Ectodermal cell (in vitro differentiated cells): ENCODE results near the gene SCN5A. TPM values are rescaled to one million over a fixed set of nuclear protein-coding genes. Genes with fewer than 3 reads are reported as not detected.

ENCODE experiments used
- H3K27ac ChIP-seq: 2 replicates; pipeline ENCODE4 v1.7.0; 2013; ENCODE audit warnings: mild to moderate bottlenecking, low read depth, low read length; ENCODE audit not compliant: insufficient read depth, poor library complexity, severe bottlenecking
- H3K27me3 ChIP-seq: 2 replicates; pipeline ENCODE4 v1.7.0; 2013; ENCODE audit warnings: mild to moderate bottlenecking, low read length; ENCODE audit not compliant: insufficient read depth, control insufficient read depth, poor library complexity, severe bottlenecking
- H3K36me3 ChIP-seq: one replicate; pipeline ENCODE4 v1.7.0; 2013; ENCODE audit warnings: low read length; ENCODE audit not compliant: control insufficient read depth, insufficient read depth
- H3K4me1 ChIP-seq: one replicate; pipeline ENCODE4 v1.7.0; 2013; ENCODE audit warnings: low read length; ENCODE audit not compliant: control insufficient read depth, insufficient read depth
- H3K4me3 ChIP-seq: 2 replicates; pipeline ENCODE4 v1.7.0; 2013; ENCODE audit warnings: low read depth, low read length, control low read depth; ENCODE audit not compliant: insufficient read depth
- H3K9me3 ChIP-seq: 2 replicates; pipeline ENCODE4 v1.7.0; 2013; ENCODE audit warnings: mild to moderate bottlenecking, low read length, moderate library complexity; ENCODE audit not compliant: control insufficient read depth
- WGBS, 2 experiments: methylation state at CpG; one replicate each; pipeline ENCODE4 v1.1.7; 2013; ENCODE audit warnings: missing lambda C conversion rate in 2 of 2; 5-methylcytosine and 5-hydroxymethylcytosine counted together
- polyA plus RNA-seq, 4 experiments: library from polyadenylated mRNA; stranded (reverse); fragments of 50-300 nt; gene quantifications; one replicate each; pipeline ENCODE4 v1.2.3, GENCODE V29; 2013

The SCN5A gene
- 1.8 TPM for polyA plus RNA-seq (2013, experiment 1 of 4)
- 2.4 TPM for polyA plus RNA-seq (2013, experiment 2 of 4)
- 1.5 TPM for polyA plus RNA-seq (2013, experiment 3 of 4)
- polyA plus RNA-seq (2013, experiment 4 of 4) = 1.7 TPM

DNA sequence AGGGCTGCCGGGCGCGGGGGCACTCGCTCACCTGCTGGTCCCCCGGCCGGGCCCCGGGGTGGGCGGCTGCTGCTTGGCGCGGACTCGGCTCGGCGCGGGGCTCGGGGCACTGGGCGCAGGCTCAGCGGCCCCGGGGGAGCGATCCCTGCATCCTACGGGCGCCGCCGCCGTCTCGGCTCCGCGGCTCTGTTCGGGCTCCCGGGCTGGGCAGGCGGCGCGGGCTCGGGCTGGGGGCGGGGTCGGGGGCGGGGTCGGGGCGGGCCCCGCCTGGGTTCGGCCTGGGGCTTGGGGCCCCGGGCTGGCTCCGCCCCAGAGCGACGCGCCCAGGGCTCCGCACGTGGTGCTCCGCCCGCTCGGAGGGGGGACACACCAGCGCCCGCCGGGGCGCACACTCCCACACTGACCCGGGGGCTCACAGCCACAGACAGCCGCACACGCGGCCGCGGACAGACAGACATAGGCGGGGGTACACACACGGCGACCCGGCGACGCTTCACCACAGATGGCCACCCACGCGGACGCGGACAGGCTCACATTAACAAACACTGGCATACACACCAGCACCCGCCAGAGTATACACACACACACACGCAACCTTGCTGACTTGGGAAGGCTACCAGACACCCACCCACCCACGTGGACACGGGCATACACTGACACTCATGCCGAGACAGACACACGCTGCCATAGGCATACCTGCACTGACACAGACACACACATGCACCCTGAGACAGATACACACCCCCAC, at the start of gene SCN5A:
TSS of gene SCN5A (minus strand) at position 188 of the 748 bp plus-strand sequence. CDS start 16,380 bp downstream, outside the sequence.
- peaks cover 94% of the 10 kb centered on the region for H3K27me3 ChIP-seq
- peak within 1 kb of the TSS; percentile 41 for H3K4me3 ChIP-seq
- no peaks in the 10 kb centered on the region for H3K4me1 ChIP-seq
- no peaks in the 10 kb centered on the region for H3K36me3 ChIP-seq
- 3 to 4% methylated on average over 76 of the region's 76 CpGs for WGBS, 2 experiments
- no peak within 1 kb of the TSS for H3K27ac ChIP-seq
- H3K9me3 ChIP-seq = no peaks in the 10 kb centered on the region

DNA sequence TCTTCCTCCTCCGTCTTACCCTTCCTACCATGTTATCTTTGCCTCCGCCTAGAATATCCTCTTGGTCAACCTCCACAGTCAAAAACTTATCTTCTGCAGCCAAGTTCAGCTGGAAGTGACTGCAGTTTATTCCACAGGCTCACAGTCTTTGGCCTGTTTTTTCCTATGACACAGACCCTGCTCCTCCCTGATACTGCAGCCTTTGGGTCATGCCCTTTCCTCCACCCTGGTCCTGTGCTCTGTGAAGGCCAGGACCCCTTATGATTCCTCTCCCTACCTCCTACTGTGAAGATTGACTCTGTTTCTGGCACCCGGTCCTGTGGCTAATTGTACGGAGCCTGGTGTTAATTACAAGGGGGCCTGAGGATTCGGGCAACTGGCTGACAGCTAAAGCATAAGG, 49.3 kb upstream of the SCN5A start:
- Histone ChIP-seq H3K27ac (no peak overlapping the region), H3K4me3 (no peak overlapping the region), H3K9me3 (no peaks in the 10 kb centered on the region), H3K27me3 (no peaks in the 10 kb centered on the region), H3K36me3 (no peaks in the 10 kb centered on the region), H3K4me1 (no peaks in the 10 kb centered on the region)
- 90 to 93% methylated on average over 5 of the region's 5 CpGs for WGBS, 2 experiments

DNA sequence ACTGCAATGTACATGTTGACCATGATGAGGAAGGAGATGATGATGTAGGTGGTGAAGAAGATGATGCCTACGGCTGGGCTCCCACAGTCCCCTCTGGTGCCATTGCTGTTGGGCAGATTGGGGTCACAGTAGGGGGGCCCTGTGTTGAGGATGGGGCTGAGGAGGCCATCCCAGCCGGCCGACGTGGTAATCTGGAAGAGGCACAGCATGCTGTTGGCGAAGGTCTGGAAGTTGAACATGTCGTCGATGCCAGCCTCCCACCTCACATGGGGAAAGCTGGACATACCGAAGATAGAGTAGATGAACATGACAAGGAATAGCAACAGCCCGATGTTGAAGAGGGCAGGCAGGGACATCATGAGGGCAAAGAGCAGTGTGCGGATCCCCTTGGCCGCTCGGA, 48.6 kb upstream of the SCN5A start:
- Histone ChIP-seq H3K9me3 (no peaks in the 10 kb centered on the region), H3K4me1 (no peaks in the 10 kb centered on the region), H3K27me3 (no peaks in the 10 kb centered on the region), H3K4me3 (no peak overlapping the region), H3K36me3 (no peaks in the 10 kb centered on the region), H3K27ac (no peak overlapping the region)
- WGBS, 2 experiments = 94 to 95% methylated on average over 12 of the region's 12 CpGs

DNA sequence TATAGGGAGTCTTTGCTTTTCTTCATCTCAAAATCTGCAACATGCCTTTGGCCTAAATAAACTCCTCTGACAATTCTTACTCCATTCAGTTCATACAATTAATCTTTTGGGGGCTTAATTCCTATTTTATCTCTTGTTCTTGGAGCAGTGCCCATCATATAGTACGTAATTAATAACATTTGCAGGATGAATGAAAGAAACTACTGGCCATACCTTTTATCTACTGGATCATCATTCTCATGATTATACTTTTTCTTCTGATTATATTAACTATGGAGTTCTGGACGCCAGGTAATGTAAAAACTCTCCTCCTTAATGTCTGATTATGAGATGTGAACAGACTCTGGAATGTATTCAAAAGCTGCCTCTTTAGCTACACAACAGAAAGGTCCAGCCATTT, 46.5 kb upstream of the SCN5A start:
- H3K9me3 ChIP-seq = no peaks in the 10 kb centered on the region
- H3K27ac ChIP-seq = no peak overlapping the region
- no peaks in the 10 kb centered on the region for H3K4me1 ChIP-seq
- no peak overlapping the region for H3K4me3 ChIP-seq
- no peaks in the 10 kb centered on the region for H3K36me3 ChIP-seq
- no peaks in the 10 kb centered on the region for H3K27me3 ChIP-seq
- WGBS, 2 experiments = 96 to 100% methylated on average over 1 to 2 of the region's 2 CpGs

DNA sequence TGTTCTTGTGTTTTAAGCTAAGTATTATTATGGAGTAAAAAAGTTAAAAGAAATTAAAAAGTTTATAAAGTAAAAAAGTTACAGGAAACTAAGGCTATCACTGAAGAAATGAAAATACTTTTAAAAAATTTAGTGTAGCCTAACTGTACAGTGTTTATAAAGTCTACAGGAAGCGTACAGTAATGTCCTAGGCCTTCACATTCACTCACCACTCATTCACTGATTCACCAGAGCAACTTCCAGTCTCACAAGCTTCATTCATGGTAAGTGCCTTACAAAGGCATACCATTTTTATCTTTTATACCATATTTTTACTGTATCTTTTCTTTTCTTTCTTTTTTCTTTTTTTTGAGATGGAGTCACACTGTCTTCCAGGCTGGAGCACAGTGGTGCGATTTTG, 40.7 kb upstream of the SCN5A start:
- H3K4me3 ChIP-seq = no peak overlapping the region
- WGBS, 2 experiments = 92 to 100% methylated on average over 2 of the region's 2 CpGs

DNA sequence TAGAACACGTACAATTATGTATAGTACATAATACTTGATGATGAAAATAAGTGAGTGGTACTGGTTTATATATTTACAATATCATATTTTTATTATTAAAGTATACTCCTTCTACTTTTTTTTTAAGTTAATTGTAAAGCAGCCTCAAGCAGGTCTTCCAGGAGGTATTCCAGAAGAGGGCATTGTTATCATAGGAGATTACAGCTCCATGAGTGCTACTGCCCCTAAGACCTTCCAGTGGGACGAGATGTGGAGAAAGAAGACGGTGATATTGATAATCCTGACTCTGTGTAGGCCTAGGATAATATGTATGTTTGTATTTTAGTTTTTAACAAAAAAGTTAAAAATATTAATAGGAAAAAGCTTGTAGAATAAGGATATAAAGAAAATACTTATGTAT, 40.3 kb upstream of the SCN5A start:
- H3K4me3 ChIP-seq = no peak overlapping the region
- WGBS, 2 experiments = 95 to 96% methylated on average over 2 of the region's 3 CpGs
- no peaks in the 10 kb centered on the region for H3K4me1 ChIP-seq
- no peaks in the 10 kb centered on the region for H3K27me3 ChIP-seq
- H3K27ac ChIP-seq = no peak overlapping the region
- no peaks in the 10 kb centered on the region for H3K36me3 ChIP-seq
- no peaks in the 10 kb centered on the region for H3K9me3 ChIP-seq

More for the DNA sequence above, 40.7 kb upstream of the SCN5A start:
- Histone ChIP-seq H3K27ac (no peak overlapping the region), H3K36me3 (no peaks in the 10 kb centered on the region), H3K4me1 (no peaks in the 10 kb centered on the region), H3K9me3 (no peaks in the 10 kb centered on the region), H3K27me3 (no peaks in the 10 kb centered on the region)

DNA sequence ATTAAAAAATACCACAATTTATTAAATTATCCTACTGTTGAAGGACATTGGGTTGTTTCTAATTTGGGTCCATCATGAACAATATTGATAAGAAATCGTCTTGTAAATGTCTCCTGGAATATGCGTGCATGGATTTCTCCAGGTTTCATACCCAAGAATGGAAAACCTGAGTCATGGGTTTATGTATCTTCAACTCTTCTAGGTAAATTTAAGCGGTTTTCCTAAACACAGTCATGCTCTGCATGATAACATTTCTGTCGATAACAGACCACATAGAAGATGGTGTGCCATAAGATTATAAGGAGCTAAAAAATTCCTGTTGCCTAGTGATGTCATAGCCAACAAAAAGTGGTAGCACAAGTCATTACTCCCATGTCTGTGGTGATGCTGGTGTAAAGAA, 39.9 kb upstream of the SCN5A start:
- Histone ChIP-seq H3K4me1 (no peaks in the 10 kb centered on the region), H3K36me3 (no peaks in the 10 kb centered on the region), H3K27ac (no peak overlapping the region), H3K9me3 (no peaks in the 10 kb centered on the region), H3K27me3 (no peaks in the 10 kb centered on the region), H3K4me3 (no peak overlapping the region)
- 93 to 94% methylated on average over 4 of the region's 4 CpGs for WGBS, 2 experiments

DNA sequence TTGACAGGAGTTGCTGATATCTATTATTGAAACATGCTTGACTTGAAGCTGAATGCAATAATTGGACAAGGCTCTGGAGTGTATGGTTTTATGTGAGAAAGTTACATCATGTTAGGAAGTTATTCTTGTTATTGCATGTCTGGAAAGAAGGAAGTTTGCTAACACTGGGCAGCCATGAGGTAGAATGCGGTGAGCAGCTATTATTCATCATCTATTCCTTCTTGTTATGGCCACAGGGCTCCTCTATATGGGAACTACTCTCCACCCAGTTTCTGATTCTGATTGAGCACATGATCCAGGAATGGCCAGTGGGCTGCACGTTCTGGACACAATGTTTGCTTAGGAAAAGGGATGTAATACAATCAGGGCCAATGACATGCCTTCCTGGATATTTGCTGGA, 37.8 kb upstream of the SCN5A start:
- 88 to 92% methylated on average over 2 of the region's 2 CpGs for WGBS, 2 experiments
- no peaks in the 10 kb centered on the region for H3K36me3 ChIP-seq
- no peaks in the 10 kb centered on the region for H3K9me3 ChIP-seq
- H3K27me3 ChIP-seq = no peaks in the 10 kb centered on the region
- no peak overlapping the region for H3K27ac ChIP-seq
- H3K4me3 ChIP-seq = no peak overlapping the region
- H3K4me1 ChIP-seq = no peaks in the 10 kb centered on the region

DNA sequence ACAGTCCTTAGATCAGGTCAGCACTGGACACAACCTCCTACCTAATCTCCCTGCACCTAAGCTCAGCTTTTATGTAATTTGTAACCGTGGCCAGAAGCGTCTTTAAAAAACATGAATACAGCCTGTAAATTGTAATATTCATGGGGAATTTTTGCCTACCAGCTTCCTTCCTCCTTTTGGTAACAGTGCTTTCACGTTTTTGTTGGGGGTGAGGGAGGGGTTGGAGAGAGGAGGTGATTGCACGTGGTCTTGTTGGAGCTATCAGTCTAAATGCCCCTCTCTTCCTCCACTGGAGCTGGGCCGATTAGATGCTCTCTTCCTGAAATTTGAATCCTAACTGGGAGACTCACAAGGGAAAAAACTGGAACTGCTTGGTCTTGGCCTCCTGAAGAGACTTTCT, 35.1 kb upstream of the SCN5A start:
- H3K36me3 ChIP-seq = no peaks in the 10 kb centered on the region
- no peak overlapping the region for H3K27ac ChIP-seq
- no peaks in the 10 kb centered on the region for H3K9me3 ChIP-seq
- 82 to 95% methylated on average over 4 to 5 of the region's 5 CpGs for WGBS, 2 experiments
- no peak overlapping the region for H3K4me3 ChIP-seq
- H3K27me3 ChIP-seq = no peaks in the 10 kb centered on the region
- no peaks in the 10 kb centered on the region for H3K4me1 ChIP-seq

DNA sequence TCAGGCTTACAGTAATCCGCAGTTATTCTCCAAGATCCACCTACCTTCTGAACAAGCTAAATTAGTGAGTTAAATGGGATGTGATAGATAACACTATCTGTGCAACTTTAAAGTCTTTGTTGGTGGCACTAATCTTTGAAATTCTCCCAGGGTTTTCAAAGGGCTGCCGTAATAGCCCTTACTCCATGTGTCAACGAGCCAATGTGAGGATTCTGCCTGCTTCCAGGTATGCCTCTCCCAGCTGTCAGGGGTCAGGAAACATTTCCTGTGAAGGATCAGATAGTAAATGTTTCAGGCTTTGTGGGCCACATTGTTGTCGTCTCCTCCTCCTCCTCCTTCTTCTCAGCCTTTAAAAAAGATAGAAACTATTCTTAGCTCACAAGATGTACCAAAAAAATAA, 20.2 kb upstream of the SCN5A start:
- no peak overlapping the region for H3K4me3 ChIP-seq
- H3K36me3 ChIP-seq = no peaks in the 10 kb centered on the region
- H3K9me3 ChIP-seq = no peaks in the 10 kb centered on the region
- H3K27me3 ChIP-seq = no peaks in the 10 kb centered on the region
- no peaks in the 10 kb centered on the region for H3K4me1 ChIP-seq
- WGBS, 2 experiments = 61 to 76% methylated on average over 4 of the region's 4 CpGs
- no peak overlapping the region for H3K27ac ChIP-seq
